HG02938 (cell line): ENCODE measurements around the gene UBE2E3.
"Not testable (repeated sequence)": the region's sequence is repeated elsewhere in the genome, so short reads cannot be mapped to it uniquely, and the experiment has no call there.

Source experiments
- ATAC-seq: cut with Tn5 transposase; IDR thresholded peaks from one replicate; pipeline ENCODE4 v1.9.1; 2021; ENCODE audit warnings: mild to moderate bottlenecking, moderate library complexity; ENCODE audit not compliant: unreplicated experiment

The UBE2E3 gene

DNA sequence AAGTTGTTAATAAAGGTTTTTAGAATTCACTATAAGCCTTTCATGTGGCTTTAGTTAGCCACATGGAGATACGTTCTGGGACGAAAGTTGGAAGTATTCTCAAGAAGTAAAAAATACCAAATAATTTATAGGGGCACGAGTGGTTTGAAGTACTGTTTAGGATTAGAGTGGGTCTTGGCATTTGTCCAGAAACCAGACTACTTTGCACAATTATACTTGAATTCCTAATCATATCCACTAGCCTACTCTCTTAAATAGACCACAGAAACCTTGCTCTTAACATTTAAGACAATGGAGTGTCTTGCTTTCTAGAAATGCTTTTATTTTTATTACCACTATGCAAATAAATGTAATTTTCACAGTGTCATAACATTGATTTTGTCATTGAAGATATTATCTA lies 44.6 kb downstream of the UBE2E3 start:
- no peak for ATAC-seq

DNA sequence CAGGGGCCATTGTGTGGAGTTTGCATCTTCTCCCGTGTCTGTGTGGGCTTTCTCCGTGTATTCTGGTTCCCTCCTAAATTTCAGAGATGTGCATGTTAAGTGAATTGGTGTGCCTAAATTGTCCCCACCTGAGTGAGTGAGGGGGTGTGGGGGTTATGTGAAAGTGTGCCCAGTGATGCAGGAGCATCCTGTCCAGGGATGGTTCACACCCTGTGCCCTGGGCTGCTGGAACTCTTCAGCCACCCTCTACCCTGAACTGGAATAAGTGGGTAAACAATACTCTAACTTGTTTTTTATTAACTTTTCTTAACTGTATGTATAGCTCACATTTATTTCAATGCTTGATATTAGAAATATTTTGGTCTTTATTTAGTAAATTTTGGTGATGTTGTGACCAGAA lies 56.0 kb downstream of the UBE2E3 start:
- ATAC-seq: peak; percentile 66

- peak; percentile 80 for ATAC-seq
Measured at GRCh38 chr2:181036848-181037603, 56.6 kb downstream of the UBE2E3 start.

DNA sequence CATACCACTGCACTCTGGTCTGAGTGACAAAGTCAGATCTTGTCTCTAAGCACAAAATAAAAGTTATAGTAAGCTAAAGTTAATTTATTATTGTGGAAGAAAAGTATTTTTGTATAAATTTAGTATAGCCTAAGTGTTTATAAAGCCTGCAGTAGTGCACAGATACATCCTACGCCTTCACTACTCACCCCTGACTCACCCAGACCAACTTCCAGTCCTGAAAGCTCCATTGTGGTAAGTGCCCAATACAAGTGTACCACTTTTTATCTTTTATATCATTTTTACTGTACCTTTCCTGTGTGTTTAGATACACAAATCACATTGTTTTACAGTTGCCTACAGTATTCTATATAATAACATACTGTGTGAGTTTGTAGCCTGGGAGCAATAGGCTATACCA lies 57.5 kb downstream of the UBE2E3 start:
- no peak for ATAC-seq

- ATAC-seq: no peak
Measured at GRCh38 chr2:181038796-181039195, 58.4 kb downstream of the UBE2E3 start.

- ATAC-seq: not testable (repeated sequence)
Measured at GRCh38 chr2:181040839-181041238, 60.4 kb downstream of the UBE2E3 start.

GRCh38 chr2:181041661-181042060 lies 61.3 kb downstream of the UBE2E3 start:
- ATAC-seq: no peak

DNA sequence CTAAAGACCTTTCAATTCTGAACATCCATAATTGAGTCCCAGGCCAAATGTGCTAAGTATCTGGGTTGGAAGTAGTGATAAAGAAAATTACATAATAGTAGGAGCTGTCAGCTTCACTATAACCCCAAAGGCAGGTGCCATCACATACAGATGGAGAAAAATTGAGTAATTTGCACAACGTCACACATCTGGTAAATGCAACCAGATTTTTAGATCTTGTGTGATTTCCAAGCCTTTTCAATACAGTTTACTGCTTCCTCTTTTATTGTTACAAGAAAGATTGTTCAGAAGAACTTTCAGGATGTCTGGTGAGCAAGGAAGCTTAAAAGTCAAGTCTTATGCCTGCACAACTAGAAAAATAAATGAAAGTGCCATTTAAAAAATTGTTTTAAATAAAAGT lies 62.3 kb downstream of the UBE2E3 start:
- ATAC-seq: no peak

DNA sequence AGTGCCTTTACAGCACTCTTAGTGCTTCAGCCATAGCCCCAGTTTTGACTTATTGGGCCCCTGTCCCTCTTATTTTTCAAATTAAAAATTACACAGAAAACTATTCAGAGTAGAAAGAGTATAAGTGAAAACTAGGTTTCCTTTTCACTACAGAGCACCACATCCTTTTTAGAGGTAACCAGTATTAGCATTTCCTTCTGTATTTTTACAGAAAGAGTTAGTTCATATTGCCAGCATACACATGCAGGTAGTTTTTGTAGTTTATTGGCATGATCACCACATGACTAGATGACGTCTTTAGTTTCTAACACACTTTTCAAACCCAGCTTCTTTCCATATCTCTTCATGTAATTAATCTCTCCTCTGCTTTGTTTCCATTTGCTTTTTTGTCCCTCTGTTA lies 66.4 kb downstream of the UBE2E3 start:
- no peak for ATAC-seq

GRCh38 chr2:181047829-181048228 lies 67.4 kb downstream of the UBE2E3 start:
- no peak for ATAC-seq

GRCh38 chr2:181051861-181052522 lies 71.6 kb downstream of the UBE2E3 start:
- no peak for ATAC-seq

- no peak for ATAC-seq
Measured at GRCh38 chr2:181052523-181052891, 72.1 kb downstream of the UBE2E3 start.

- no peak for ATAC-seq
Measured at GRCh38 chr2:181054256-181054655, 73.9 kb downstream of the UBE2E3 start.

- no peak for ATAC-seq
Measured at GRCh38 chr2:181054843-181055242, 74.4 kb downstream of the UBE2E3 start.

DNA sequence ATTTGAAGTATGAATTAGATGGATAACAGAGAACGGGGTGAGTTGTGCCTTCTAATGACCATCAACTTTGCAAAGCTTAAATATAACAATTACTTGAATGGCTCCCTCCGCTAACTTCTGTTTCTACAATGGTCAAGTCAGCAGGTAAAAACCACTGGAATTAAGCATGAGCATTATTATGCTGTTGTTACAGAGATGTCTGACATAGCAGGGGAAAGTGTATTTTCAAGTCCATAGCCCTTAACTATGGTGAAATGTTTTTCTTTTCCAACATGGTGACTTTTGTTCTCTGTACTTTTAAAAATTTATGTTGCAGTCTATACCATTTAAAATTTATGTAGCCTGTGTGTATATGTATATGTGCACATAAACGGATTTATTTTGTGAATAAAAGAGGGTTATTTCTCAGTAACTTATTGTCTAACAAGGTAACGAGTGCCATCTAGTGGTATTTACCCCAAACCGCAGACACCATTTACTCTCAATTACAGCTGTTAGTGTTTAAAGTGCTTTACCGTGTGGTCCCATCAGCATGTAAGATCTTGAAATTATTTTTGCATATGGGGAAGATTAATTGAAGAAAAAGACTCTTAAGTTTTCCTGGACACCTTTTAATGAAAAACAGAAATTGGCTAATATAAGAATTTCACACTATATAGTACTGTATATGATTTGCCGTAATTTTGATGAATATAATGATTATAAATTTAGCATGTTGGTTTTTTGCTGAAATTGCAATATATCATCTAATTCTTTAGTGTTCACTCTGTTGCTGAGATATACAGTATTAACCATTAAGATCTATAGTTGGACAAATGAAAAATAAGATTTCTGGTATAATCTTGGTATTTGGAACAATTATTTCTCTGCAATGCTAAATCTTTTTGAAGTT lies 78.2 kb downstream of the UBE2E3 start:
- peak; percentile 63 for ATAC-seq

- no peak for ATAC-seq
Measured at GRCh38 chr2:181063696-181064095, 83.3 kb downstream of the UBE2E3 start.

- ATAC-seq: no peak
Measured at GRCh38 chr2:181065458-181065857, 85.1 kb downstream of the UBE2E3 start.

- no peak for ATAC-seq
Measured at GRCh38 chr2:181066333-181066732, 85.9 kb downstream of the UBE2E3 start.

- no peak for ATAC-seq
Measured at GRCh38 chr2:181070119-181070835, 89.9 kb downstream of the UBE2E3 start.

GRCh38 chr2:181070836-181071200 lies 90.4 kb downstream of the UBE2E3 start:
- no peak for ATAC-seq
